ENCODE data around the gene PCBP2.

PCBP2 gene

DNA sequence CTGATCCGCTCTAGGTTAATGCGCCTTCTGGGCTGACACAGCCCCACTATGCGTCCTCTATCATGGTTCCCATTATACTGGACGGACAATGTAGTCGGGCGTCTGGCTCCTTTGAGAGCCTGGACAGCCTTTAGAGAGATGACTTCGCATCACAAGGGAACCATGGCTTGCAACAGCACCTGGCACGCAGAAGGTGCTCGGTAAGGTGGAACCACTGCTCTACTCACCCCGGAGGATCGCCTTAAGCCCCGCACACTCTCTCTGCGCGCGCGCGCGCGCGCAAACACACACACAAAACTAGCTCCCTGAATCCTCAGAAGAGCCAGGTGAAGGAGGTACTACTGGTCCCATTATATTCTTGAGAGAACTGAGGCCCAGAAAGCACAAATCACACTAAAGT lies 40.3 kb downstream of the PCBP2 start:
- in situ Hi-C loops (cut with HindIII; ENCODE audit: low sequenced_read_pairs): no loop called here

DNA sequence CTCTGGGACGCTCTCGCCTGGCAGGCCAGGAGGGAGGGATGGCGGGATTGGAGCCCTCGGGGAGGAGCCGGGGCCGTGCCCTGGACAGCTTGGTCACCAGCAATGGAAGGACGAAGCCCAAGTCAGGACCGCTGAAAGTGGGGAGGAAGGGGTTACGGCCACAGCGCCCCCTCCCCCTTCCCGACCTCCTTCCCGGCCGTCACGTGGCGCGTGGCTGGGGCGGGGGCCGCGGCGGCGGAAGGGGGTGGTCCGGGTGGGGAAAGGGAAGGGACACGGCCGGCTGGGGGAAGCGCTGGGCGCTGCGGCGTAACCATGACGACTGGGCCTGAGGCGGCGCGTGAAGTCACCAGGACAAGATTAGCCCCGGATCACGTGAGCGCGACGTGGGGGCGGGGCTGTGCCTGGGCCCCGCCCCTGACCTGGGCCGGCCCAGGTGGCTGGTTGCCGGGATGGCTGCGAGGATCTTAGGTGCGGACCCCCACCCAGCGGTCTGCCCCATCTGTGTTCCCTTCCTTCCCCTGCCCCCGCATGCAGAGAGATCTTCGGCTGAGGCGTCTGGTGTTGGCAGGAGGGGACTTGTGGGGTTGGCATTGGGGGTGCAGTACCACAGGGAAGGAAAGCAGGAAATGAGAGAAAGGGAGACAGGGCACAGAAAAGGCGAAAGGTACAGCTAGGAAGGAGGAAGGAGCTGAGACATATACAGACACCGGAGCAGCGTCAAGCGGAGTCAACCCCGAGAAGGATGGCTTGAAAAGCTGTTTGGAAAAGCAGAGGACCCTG lies 41.1 kb downstream of the PCBP2 start:
- in situ Hi-C loops (cut with HindIII; ENCODE audit: low sequenced_read_pairs): no loop called here

DNA sequence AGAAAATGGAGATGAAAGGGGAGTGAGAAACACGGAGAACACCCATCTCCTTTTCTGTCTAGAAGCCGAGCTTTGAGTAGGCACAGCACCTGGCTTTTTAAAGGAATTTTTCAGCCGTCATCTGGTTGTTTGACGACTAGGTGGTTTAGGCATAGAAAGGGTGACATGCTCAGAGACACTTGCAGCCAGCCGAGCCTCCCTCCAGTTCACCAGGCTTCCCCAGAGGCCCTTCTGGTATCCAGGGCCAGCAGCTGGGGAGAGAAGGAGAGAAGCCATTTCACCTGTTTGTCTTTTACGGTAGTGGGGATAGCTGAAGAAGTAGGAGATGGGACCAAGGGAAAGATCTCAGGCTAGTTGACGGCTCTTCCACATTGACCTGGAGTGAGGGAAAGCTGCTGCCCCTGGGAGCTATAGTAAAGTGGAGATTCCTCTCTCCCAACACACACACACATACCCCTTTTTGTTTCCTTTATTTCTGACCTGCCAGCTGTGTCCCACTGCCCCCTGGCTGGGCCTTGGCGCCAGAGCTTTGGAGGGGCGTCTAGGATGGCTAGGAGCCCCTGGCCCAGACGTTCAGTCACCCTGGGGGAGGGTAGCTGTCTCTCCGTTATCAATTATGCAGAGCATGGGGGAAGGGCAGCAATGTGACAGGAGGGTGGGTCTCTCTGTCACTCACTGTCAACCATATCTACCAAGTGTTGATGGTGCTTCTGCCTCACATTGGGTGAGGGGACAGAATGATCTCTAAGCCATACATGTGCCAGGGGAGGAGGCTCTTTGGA lies 41.9 kb downstream of the PCBP2 start:
- in situ Hi-C loops (cut with HindIII; ENCODE audit: low sequenced_read_pairs): no loop called here

DNA sequence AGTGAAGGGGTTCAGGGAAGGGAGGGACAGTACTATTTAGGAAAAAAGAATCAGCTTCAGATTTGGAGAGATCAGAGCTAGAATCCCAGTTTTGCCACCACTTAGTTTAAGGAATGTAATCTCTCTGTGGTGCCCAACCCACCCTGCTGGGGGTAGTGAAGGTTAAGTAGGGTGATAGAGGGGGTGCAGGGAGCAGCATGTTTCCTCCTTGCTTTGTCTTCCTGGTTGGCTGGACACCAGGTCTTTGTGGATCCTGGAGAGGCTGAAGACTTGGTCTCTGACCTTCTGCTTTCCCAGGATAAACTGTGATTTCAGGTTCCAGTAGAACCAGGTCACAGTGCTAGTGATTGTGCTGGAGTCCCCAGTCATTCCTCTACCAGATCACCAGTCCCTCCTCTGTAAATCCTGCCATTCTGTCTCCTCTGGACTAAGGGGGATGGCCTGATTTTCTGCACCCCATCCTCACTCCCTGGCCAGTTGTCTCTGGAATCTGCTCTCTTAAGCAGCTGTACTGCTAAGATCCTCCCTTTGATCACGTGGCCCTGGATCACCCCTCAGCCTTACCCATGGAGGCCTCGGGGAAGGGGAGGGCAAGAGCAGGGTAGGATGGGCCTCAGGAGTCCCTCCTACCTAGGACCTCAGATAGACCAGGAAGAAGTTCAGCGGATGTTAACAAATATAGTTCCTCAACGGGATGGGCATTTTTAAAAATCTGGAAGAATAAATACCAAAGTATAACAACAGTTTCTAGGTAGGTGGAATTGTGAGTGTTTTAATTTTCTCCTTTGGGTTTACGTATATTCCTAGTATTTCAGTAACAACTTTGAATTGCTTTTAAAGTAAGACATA lies 44.2 kb downstream of the PCBP2 start:
- in situ Hi-C loops (cut with HindIII; ENCODE audit: low sequenced_read_pairs): no loop called here

DNA sequence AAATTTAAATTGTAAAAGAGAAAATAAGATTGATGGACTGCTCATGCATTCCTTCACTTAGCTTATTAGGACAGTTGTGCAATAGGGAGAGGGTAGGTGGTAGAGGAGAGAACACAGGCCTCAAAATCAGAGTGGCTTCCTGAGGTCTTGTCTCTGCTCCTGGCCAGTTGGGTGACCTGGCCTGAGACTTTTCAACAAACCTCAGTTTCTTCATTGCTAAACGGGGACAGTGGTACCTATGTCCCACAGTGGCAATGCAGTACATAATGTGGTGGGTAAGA lies 44.8 kb downstream of the PCBP2 start:
- in situ Hi-C loops (cut with HindIII; ENCODE audit: low sequenced_read_pairs): no loop called here

DNA sequence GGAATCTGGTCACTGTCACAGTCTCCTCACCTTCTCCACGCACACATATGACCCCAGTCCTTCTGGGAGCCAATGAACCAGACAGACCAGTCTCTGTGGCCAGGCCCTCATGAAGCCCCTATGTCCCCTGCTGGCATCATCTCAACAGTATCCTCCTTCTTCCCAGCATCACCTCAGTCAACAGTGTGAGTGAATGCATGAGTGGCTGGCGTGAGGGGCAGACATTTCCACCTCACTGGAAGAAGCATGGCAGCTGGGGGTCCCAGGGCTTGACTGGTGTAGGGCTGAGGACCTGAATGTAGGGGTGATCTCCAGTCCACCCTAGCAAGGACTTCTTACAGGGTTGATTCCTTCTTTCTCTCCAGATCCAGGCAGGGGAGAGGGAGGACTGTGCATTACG lies 45.6 kb downstream of the PCBP2 start:
- in situ Hi-C loops (cut with HindIII; ENCODE audit: low sequenced_read_pairs): no loop called here

DNA sequence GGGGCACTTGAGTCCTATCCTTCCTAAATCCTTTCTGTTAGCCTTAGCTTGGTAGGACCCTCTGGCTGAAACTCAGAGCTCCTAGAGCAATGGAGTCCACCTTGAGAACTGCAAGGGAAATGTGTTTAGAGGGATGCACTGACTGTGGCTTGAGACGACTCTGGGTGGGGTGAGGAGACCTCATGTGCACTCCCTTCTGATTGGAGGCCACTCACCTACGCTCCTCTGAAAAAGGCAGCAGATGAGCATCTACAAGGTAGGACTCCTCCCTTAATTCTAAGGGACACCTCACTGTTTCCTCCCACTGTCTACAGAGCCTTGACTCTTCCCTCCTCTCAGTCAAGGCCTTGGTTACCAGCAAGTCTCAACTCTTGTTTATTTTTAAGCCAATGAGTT lies 46.3 kb downstream of the PCBP2 start:
- in situ Hi-C loops (cut with HindIII; ENCODE audit: low sequenced_read_pairs): no loop called here

DNA sequence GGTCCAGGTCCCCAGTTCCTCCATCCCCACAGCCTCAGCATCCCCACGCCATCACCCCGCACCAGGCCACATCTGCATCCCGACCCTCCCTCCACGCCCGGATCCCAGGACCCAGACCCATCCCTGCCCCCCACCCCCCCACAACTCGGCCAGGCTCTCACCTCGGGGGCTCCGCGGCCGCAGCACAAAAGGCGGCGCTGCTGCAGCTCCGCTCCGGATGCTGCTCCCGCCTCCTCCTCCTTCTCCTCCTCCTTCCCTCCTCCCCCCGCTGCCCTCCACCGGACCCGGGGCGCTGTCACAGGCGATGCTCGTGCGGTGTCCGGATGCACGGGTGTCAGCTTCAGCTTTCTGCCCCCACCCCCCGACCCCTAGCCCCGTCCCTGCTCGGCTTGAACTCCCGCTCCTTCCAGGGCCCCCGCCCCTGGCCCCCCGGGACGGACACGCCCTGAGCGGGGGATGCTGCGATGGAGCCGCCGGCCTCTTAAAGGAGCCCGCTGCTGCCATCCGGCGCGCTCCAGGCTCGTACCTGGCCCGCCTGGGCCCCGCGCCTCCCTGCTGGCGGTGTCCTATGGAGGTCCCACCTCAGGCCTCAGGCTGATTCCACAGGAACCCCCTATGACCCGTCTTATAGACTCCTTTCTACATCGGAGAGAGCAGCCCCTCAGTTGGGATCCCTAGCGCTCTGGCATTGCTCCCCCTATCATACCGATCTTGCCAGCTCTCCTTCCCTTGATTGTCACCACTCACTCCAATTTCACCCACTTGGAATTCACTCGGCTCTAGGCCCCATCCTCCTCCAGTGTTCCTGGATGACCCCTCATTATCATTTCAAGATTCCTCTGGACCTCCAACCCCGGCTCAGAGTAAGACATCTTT lies 47.6 kb downstream of the PCBP2 start, which contains the start of gene MAP3K12:
TSS of gene MAP3K12 (minus strand) at position 193 of the 876 bp plus-strand sequence. CDS start 12,067 bp downstream, outside the sequence.
- in situ Hi-C loops (cut with HindIII; ENCODE audit: low sequenced_read_pairs): loop anchor here (10.0 kb wide), 1 partner anchor 155 kb away; no protein-coding TSS in a partner anchor

DNA sequence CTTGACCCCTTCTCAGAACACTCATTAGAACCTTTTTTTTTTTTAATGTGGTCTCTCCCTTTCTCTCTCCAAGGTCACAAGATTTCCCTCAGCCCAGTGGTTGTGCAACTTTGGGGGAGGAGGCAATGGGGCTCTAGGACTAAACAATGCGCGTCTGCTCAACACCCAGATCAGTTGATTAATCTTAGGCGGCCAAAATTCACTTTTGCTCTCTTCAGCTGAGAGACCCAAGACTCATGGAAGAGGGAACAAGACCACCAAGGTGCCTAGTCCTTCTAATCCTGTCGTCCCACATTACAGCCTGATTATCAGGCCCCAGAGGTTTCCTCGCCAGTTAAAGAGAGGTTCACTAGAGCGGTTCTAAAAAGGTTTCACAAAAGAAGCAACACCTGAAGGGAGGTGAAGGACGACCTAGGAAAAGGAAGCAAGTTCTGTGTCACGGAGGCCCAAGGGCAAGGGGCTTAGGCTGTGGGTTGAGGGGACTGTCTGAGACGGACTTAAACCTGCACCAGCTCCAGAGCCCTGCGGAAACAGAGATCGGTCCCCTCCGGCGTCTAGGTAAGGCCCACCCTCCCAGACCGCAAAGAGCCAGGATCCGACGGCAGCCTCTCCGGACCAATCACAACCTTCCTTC lies 48.4 kb downstream of the PCBP2 start:
- in situ Hi-C loops (cut with HindIII; ENCODE audit: low sequenced_read_pairs): loop anchor here (10.0 kb wide), 1 partner anchor 155 kb away; no protein-coding TSS in a partner anchor

DNA sequence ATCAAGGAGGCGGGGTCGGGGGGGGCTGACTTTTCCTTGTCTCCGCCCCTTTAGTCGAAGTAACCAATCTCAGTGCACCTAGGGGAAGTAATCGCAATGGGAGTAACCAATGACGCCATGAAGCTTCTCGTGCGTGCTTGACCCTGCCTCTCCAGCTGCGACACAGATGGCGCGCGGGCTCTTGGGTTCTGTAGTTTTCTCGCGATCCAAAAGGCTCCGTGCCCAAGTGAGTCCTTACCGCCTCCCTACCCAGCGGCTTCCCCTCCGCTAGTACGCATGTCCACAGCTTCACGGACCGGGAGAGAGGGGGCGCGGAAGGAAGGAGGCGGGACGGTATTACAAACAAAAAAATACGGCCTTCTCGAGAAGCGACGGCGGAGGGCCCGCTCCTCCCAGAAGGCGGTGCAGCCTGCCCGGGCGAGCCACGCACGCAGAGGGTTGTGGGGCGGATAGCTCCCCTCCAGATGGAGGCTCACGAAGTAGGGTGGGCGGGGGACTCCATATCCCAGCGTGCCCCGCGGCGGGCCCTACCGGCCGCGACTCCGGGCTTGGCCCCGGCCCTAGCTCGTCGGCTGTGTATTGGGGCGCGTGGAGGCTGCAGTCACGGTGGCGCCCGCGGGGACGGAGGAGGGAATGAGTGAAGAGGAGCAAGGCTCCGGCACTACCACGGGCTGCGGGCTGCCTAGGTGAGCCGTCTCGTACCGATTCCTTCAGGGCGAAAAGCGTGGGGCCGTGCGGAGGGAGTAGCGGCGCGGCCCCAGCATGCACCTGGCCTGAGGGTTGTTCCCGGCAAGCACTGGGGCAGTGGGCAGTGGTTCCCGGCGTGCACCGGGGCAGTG lies 49.1 kb downstream of the PCBP2 start, which contains the start of gene TARBP2:
TSS of gene TARBP2 (plus strand) at position 508 of the 839 bp plus-strand sequence. CDS start at position 634, 126 bp downstream.
- in situ Hi-C loops (cut with HindIII; ENCODE audit: low sequenced_read_pairs): loop anchor here (10.0 kb wide), 1 partner anchor 156 kb away; no protein-coding TSS in a partner anchor

DNA sequence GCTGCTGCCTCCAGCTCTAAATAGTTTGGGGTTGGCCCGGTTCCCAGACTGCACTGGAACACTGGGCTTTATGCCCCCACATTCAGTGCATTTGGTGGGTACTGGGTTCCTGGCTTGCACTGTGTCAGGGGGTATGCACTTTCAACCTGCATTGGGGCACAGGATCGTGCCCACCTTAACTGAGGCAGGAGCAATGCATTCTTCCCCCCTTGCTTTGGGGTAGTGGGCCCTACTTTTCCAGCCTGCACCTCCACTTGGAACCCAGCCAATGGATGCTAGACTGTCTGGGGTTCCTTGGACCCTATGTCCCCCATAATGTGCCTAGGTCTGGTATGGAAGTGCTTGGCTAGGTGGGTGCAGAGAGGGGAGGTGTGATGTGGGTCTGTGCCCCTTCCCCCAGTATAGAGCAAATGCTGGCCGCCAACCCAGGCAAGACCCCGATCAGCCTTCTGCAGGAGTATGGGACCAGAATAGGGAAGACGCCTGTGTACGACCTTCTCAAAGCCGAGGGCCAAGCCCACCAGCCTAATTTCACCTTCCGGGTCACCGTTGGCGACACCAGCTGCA lies 49.8 kb downstream of the PCBP2 start:
- in situ Hi-C loops (cut with HindIII; ENCODE audit: low sequenced_read_pairs): loop anchor here (10.0 kb wide), 1 partner anchor 157 kb away; no protein-coding TSS in a partner anchor

DNA sequence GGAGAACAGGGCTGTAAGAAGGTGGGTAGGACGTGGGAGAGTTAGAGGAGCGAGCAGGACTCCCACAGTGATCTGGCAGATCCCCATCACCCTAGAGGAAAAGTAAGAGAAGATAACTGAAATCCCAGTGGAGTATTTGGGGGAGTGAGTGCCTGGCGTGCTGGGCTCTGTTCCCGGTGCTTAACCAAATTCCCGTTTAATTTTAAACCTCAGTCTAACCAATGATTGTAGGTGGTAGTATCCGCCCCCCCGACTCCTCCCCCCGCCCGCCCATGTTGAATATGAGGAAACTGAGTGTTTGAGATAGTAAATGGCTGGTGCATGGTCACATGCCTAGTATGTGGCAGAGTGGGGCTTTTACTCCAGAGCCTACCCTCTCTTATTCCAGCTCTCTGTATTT lies 50.4 kb downstream of the PCBP2 start:
- in situ Hi-C loops (cut with HindIII; ENCODE audit: low sequenced_read_pairs): loop anchor here (10.0 kb wide), 1 partner anchor 158 kb away; no protein-coding TSS in a partner anchor

DNA sequence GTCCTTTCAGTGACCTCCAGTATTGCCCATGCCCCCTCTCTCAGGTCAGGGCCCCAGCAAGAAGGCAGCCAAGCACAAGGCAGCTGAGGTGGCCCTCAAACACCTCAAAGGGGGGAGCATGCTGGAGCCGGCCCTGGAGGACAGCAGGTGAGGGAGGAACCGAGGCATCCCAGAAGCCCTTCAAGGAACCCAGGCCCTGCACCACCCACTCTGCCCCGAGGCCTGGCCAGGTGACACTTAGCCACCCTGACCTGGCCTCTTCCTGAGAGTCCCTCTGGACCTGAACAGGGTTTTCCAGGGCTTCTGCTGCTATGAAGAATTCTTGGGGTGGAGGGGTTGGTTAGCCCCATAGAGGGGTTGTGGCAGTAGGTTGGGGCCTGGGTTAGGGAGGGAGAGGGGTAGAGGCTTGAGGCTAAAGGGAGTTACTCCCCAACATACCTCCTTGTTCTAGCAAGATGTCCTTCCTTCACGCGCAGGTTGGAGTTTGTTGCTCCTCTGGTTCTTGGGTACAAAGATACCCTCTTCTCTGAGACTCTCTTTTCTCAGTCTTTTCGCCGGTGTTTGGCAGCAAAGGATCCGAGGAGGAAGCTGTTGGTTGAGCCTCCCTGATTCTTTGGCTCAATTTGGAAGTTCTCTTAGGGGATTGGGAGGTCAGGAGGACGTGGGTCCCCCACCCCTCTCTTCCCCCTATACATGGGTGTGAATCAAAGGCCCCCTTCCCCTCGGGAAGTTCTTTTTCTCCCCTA lies 51.3 kb downstream of the PCBP2 start:
- in situ Hi-C loops (cut with HindIII; ENCODE audit: low sequenced_read_pairs): loop anchor here (10.0 kb wide), 1 partner anchor 158 kb away; no protein-coding TSS in a partner anchor

DNA sequence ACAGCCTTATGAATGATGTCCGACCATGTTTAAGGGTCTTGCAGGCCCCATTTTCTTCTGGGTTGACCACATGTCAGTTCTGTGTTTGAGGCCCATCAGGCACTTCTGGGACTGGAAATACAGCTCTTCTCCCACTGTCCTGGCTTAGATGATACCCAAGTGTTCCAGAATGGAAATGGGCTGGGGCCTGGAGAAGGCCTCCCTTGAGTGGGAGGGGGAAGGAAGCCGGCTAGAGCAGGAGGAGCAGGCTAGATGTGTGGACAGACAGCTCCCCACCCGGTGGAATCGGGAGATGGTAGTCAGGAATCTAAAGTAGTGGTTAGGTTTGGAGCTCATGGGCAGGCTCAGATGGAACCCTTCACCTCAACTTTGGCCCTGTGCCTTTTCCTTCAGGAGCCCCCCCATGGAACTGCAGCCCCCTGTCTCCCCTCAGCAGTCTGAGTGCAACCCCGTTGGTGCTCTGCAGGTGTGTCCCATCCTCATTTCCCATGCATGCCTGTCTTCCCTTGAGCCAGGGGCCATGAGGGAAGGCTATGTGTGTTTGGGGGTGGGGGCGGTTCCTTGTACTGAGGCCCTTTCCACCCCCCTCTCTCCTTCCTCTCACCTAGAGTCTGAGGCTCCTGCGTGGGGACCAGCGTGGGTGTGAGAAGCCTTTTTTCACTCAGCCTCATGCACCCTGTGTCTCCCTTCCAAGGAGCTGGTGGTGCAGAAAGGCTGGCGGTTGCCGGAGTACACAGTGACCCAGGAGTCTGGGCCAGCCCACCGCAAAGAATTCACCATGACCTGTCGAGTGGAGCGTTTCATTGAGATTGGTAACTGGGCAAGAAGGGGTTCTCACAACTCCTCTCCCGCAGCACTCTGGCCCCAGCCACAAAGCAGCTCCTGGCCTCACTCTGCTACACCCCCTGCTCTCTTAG lies 52.4 kb downstream of the PCBP2 start:
- in situ Hi-C loops (cut with HindIII; ENCODE audit: low sequenced_read_pairs): loop anchor here (10.0 kb wide), 1 partner anchor 159 kb away; no protein-coding TSS in a partner anchor

DNA sequence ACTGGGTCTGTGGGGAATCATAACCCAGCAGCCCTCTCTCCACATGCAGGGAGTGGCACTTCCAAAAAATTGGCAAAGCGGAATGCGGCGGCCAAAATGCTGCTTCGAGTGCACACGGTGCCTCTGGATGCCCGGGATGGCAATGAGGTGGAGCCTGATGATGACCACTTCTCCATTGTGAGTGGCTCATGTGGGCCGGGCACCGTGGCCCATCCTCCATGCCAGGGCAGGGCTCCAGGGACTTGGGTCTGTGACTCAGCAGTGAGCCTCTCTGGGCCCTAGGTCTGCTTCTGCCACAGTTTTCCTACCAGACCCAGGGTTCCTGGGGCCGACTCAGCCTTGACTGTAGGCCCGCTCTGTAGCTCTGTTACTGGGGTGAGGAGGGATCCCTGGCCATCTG lies 53.2 kb downstream of the PCBP2 start:
- in situ Hi-C loops (cut with HindIII; ENCODE audit: low sequenced_read_pairs): loop anchor here (10.0 kb wide), 1 partner anchor 160 kb away; no protein-coding TSS in a partner anchor

All from endothelial cell of hepatic sinusoid (primary cell).